ENCODE results near the gene VPS8.

- TF ChIP-seq CTCF (IDR thresholded peaks at IDR 0.05) (no peak), POLR2A (IDR thresholded peaks at IDR 0.05) (no peak)
Observed at GRCh38 chr3:184884359-184885017, 72.5 kb downstream of the VPS8 start.

Measured in breast epithelium (tissue), 3 donors.